Stimulated activated CD4-positive, alpha-beta T cell treated with anti-CD3 and anti-CD28 coated beads, Interleukin-4, amount 100 ng/mL, for 1 hour (primary cell): ENCODE measurements around the gene SEMA3A.
"Not testable (repeated sequence)": the region's sequence is repeated elsewhere in the genome, so short reads cannot be mapped to it uniquely, and the experiment has no call there.

Experiments used
- DNase-seq: peaks from one replicate; pipeline ENCODE4 v3.0.0-alpha.2; 2020

The SEMA3A gene

DNA sequence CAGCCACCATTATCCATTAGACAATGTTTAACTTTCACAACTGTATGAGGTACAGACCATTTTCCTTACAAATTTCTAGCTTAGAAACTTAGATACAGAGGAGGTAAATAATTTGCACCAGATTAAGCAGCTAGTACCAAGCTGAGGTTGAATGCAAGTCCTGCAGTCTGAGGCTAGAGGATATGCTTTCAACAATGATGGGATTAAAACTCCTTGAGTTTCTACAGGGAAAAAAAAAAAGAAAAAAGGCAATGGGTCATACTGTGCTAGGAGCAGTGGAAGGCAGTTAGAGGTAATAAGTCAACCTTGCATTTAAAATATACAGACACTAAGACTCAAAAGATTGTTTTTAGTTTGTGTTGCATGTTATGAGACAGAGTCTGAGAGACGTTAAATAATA is 86.5 kb downstream of the SEMA3A start:
- DNase-seq, result no peak

DNA sequence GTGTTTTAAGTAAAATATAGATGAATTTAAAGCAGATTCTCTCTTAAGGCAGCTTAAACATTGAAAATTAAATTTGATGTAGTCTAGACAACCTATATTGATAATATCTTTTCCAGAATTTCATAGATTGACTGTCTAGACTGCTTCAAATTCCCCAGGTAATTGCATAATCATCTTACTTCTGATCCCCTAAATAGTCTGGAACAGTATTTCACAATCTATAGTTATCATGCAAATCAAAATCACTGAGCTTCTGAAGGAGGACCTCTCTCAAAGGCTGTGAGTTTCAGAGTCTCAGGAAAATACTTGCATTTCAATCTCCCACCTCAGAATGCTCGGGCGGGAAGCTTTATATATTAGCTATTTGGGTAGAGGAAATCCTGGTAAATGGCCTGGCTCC is 87.3 kb downstream of the SEMA3A start:
- DNase-seq, result no peak

DNA sequence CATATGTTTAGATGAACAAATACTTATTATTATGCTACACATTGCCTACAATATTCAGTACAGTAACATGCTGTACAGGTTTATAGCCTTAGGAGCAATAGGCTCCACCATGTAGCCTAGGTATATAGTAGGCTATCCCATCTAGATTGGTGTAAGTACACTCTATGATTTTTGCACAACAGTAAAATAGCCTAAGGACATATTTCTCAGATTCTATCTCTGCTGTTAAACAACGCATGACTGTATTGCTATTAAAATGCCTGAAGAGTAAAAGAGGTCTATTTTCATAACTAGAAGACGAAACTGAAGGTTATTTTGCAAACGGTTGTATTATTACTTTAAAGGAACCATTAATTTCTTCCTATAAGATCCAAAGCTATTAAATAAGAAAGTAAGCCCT is 88.3 kb downstream of the SEMA3A start:
- DNase-seq, result no peak

DNA sequence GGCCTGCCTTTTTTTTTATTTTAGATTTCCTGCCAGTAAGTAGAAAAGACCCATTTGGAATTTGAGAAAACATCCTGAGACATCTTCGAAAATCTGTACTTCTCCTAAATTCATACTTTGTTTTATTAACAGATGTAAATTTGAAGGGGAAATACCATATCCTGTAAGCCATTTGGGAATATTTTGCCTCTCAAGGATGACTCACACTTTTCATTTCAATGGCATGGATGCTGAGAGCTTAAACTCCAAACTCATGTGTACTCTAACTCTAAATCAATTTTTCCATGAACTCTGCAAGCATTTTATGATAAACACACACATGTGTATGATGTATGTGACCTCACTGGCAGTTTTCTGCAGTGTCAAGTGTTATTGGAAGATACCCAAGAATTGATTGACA is 89.0 kb downstream of the SEMA3A start:
- DNase-seq, result no peak

DNA sequence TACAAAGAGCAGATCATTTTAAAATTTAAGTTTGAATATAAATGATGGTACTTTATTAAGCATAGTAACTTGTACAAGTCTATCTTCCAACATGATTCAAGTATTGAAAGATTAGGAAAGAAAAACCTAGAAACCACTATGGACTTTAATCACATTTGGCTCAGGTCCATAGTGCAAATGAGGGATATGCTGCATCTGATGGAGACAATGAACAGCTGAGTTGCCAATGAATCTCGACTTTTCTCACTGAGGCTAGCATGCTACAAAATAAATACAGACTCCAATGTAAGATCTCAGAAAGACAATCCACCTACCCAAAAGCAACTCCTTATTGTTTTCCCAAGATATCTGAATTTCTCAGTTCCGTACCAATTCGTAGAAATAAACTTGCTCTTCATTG is 89.8 kb downstream of the SEMA3A start:
- no peak for DNase-seq

DNA sequence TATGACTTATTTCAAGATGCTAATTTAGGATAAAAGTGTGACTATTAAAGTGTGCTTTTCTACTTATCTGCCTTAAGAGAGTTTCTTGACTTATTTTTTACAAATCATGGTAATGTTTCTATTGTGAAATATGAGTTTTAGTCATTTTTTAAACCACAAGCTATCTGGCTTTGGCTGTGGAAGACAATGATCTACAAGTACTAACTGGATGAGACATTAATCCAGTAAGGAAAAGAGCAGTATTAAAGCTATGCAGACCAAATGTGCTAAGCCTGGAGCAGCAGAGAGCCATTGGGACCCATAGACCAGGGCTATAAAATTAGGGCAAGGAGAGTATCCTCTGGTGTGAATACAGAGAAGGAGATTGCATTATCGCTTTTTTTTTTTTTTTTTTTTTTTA is 92.4 kb downstream of the SEMA3A start:
- no peak for DNase-seq

DNA sequence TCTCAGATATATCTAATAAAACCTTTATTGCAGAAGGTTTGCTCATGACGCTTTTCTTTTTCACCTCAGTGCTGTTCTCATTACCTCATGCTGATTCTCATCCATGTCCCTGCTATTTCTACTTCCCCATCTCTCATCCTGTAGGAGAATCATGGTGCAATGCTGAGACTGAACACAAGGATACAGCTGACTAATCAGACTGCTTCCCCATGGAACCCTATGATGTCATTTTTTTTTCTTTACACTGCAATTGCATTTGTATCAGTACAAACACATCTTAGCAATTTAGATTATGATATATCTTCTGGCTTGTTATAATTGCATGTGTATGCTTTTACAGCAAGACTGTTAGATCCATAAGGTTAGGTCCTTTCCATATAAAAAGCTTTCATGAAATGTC is 93.7 kb downstream of the SEMA3A start:
- no peak for DNase-seq

DNA sequence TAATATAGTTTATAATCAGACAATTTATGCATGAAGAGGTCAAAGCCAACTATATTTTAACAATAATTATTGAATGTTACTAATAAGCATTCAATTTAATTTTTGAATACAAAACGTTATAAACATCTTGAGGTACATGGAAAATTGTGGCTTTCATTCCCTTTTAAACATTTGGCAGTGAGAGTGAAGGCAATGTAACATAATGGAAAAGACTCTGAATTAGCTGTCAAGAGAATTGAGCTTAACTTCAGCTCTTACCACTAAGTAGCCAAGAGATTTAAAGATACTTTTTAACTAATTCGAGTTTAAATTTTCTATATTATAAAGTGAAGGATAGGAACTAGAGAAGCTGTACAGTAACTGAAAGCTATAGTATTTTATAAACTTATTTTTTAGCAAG is 98.6 kb downstream of the SEMA3A start:
- no peak for DNase-seq

DNA sequence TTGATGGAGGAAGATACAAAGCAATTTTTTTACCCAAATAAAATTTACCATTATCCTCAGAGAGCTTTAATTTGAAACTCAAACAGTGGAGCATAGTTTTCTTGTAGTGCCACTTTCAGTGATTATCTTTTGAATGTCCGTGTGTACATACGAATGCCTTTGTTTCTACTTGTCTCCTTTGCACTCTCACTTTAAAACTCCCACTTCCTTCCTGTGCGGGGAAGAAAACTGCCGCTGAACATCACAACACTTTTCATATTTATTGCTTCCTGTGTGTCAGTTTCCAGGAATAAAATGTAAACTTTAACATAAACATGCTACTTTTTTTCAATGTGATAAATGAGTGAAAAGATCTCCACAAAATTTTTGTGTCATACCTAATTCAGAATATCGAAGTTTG is 102.4 kb downstream of the SEMA3A start:
- no peak for DNase-seq

DNA sequence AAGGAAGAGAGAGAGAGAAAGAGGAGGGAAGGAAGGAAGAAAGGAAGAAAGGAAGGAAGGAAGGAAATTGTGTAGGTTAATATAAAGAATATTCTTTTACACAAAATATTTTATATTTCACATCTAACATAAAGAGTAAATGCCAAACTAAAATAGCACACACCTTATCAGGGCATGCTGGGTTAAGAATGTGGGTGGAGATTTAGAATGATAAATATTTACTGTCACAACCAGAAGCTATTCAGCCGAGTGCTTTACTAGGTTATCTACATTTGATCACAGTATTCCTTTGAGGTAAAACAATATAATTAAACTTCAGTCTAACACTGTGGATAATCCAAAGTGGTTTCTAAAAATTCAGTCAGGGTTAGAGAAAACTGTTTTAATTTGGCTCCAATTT is 103.3 kb downstream of the SEMA3A start:
- DNase-seq, result no peak

DNA sequence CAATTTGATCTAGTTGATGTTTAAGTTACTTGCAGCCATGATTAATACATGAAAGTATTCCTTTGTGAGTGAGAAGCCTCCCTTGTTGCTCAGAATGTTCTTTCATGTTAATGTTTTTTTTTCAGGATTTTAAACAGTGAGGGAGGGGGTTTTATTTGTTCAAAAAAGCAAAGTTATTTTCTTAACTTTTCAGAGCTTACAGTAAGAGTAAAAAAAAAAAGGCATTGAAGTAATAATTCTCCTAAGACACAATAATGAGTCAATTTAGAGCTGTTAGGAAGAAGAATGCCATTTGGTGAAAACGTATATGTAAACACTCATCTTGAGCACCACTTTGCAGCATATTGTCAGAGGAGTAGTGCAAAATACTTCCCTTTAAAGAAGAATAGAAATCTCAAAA is 105.8 kb downstream of the SEMA3A start:
- DNase-seq, result no peak

DNA sequence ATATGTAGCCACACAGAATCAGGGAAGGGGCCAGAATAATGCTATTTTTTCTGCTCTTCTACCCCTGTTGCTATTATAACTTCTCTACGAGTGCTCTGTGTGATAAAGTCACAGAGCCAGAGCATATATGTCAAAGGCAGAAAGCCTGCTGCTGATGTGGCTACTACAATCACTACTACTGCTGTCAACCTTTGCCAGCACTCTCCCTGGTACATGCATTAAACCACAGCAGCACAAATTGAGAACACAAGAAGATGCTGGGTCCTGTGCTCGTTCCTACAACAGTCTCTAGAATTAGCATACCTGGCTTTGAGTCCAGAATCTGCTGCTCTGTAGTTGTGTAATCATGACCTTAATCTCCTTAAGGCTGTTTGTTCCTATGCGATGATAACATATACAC is 108.6 kb downstream of the SEMA3A start:
- DNase-seq, result no peak

DNA sequence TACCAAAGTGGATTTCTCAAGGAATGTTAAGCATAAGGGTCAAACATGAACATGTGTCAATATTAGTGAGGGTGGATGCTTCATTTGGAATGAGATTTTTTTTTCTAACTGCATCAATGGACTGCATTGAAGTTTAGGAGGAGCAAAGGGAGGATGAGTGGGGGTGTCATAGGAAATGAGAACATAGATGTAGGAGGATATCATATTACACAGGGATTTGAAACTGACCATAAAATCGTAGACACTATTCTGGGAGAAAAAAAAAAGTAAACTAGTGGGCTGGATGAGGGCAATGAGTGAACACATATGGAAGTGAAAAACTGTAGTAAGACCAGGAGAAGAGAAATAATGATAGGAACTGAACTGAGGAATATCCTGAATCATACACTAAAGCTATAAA is 109.4 kb downstream of the SEMA3A start:
- no peak for DNase-seq

DNA sequence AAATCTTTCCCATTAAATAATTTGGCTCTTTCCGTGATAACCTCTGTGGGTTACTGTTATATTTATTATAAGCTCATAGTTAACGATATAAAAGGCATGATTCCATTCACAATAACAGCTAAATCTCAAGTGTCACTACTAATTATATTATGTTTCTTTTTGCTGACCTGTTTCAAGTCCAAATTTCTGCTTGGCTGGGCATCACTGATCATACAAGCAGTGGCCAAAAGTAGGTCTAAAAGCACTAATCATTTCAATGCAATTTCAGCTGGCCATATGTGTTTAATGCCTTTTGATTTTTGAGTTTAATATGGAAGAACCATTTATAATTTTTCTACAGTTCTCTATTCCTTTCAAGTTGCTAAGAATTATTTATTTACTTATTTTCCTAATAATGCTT is 110.7 kb downstream of the SEMA3A start:
- DNase-seq, result no peak

DNA sequence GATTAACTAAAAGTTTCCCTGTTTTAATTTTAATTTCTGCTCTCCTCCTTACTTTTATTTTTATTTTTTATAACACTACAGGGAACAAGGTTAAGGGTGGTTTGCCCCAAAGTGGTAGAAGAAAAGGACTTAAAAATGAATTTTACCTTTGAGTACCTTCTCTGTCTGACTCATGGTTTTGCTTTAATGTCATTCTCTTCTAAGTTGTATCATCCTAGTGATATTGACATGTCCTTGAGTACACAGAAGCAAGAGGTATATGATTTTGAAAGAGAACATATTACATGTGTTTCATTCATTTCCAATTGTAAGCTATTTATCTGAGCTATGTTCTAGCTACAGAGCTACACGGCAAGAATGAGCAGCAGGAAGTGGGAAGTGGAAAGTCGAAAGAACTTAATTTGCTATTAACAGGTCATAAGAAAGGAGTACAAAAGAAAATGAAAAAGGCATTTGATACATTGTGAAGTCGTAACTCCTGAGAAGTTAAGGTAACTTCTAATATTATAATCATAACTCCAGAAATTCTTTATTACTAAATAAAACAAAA is 112.5 kb downstream of the SEMA3A start:
- no peak for DNase-seq

DNA sequence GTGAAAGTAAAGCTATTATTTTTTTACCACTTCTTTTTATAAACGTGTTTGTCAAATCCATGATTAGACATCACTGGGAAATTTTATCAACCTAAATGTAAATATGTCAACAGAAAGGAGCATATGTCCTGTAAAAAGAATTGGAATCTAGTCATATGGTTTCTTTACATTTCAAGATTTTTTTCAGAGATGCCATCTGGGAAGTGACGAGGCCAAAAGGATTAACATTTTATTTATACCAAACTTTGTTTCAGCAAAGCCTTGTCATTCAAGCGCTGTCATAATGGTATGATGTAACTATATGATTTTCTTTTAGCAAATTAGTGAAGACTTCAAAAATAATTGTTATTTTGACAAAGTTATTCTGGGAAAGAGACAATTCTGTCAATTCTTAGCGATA is 117.3 kb downstream of the SEMA3A start:
- DNase-seq, result no peak

DNA sequence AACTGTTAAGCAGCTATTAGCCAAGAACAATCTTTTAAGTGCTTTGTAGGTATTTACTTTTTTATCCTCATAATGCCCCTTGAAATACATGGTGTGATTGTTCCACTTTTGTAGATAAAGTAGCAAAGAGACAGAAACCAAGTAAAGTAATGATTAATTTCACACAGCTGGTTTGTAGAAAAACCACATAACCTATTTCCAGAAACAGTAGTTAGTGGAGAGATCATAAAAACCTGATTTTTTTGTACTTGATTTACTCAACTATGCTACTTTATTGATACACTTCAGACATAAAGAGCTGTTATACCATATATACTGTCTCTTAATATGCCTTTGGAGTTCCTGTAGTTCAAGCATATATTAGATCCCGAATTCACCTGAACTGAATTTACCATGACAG is 118.4 kb downstream of the SEMA3A start:
- DNase-seq, result no peak

DNA sequence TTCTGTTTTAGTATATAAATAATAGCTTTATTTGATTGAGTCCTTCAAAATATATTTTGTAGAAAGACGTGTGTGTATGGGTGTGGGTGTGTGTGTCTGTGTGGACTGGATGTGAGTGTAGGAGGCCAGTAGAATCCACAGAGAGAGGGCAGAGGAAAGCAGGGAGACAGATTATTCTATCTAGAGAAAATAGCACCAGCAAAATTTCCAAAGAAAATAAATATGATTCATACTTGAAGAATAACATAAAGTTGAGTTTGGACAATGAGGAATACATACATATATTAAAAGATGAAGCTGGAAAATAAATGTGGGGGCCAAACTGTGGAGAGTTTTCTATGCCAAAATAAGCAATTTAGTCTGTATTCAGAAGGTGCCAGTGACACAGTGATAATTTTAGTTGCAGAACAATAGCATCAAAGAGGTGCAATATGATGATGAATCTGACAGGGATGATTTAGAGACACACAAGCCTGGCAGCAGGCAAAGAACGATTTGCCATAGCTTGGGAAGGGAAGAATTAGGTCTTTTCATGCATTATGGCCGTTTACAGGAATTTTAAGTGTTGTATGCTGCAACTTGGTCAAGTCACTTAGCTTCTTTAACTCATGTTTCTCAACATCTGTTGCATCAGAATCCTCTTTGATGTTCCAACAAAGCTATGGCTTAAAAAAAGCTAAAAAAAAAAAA is 121.3 kb downstream of the SEMA3A start:
- no peak for DNase-seq

DNA sequence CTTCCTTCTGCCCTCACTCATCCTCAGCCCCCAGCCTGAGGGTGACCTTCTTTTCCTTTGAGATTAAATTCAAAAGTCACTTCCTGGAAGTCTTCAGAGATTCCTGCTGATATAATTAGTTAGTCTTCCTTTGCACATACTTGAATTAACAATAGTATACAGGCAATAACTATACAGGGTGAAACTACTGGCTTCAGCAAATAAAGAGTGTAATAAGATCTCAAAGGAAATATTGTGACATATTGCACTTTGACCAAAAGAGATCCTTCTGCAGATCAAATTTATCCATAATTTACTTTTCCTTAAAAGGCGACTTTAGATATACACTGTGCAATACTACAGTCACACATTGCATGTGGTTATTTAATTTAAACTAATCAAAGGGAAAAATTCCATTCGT is 123.8 kb downstream of the SEMA3A start:
- no peak for DNase-seq

DNA sequence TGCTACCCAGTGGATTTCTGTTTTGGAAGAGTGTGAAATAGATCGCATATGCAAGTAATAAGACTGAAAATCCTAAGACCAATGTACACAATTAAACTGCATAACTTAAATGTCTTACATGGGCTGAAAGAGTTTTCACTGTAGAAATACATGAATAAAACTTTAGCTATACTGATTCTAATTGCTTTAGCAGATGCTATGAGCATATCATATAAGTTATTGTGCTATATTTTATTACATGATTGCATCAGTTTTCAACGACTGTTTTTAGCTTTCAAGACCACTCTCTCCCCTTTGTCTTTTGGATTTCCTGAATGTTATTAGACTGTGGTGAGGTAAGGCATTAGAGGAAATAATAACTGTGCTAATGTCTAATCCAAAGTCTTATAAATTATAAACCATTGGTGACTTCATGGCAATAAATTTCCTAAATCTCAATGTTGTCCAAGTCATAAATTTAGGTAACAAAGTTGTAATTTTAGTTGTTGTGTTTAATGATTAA is 124.5 kb downstream of the SEMA3A start:
- DNase-seq, result no peak

DNA sequence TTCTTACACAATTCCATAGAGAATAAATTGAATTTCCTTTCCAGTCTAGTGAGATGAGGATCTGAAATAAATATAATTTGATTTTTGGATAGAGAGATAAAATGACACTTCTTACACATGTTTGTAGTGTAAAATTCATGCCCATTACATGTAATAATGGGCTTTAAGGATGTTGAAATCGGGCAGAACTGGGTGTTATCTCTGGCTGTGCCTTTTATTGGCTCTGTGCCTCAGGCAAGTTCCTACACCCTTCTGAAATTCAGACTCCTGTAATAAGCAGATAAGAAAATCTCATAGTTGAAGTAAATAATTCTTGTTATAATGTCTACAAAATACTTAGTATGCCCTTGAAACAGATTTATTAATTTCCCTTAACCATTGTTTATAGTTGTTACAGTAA is 125.6 kb downstream of the SEMA3A start:
- no peak for DNase-seq

DNA sequence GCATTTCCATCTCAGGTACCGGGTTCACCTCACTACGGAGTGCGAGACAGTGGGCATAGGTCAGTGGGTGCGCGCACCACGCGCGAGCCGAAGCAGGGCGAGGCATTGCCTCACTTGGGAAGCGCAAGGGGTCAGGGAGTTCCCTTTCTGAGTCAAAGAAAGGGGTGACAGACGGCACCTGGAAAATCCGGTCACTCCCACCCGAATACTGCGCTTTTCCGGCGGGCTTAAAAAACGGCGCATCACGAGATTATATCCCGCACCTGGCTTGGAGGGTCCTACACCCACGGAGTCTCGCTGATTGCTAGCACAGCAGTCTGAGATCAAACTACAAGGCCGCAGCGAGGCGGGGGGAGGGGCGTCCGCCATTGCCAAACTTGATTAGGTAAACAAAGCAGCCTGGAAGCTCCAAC is 132.1 kb downstream of the SEMA3A start:
- DNase-seq, result not testable (repeated sequence)

DNA sequence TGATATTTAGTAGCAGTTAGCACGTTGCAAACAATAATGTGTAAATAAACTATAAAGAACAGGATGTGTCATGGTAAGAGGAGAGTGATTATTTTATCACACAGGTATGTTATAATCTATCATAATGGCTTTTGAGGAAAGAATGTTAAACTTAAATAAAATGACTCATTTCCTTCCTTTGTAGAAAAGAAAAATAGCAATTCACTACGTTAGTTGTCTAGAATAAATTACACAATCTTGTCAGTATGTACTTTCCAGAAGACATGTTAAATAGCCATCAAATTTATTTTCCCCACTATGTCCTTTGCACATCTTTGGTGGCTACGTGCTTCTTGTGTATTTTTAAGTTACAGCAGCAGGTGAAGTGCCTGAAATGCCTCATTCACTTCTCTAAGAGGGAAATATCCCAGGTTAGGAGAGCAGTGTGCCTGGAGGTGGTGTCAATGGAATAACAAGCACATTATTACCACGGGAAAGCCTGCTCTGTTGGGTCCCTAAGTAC is 133.8 kb downstream of the SEMA3A start:
- no peak for DNase-seq

DNA sequence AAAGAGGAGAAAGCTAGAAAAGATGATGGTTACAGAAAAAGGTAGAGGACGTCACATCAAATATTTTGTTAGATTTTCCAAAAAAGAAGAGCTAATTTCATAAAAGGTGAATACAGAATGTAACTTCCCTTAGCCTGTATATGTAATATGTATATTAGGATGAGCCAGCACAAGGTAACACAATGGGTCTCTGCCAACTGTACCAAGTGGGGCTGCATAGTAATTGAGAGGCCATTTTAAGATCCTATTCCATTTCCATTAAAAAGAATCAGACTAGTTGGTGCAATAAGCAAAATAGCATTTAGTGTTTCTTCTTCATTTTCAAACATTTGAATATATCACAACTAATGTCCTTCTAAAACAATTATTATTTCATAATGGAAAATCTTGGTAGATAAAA is 134.6 kb downstream of the SEMA3A start:
- DNase-seq, result no peak
